AG04449 (cell line): ENCODE results near the gene DIAPH1.
"Not testable (repeated sequence)": the region's sequence is repeated elsewhere in the genome, so short reads cannot be mapped to it uniquely, and the experiment has no call there.

Source experiments
- CTCF ChIA-PET: fragments of 350-600 bp; formaldehyde crosslinking; extraction: SDS; loops from one replicate; lab custom pipeline; 2021; ENCODE audit warnings: antibody characterized with exemption; lab: Yijun Ruan, JAX
- POLR2A ChIA-PET: fragments of 400-600, 350-600 bp; formaldehyde crosslinking; extraction: SDS; loops from one replicate; lab custom pipeline; 2020; ENCODE audit warnings: antibody characterized with exemption, inconsistent platforms; lab: Yijun Ruan, JAX
- DNase-seq: peaks from one replicate; pipeline ENCODE4 v3.0.0-alpha.2; 2010; ENCODE audit warnings: low read depth, low spot score
- H3K4me3 ChIP-seq: 2 replicates; pipeline ENCODE4 v1.5.1; 2011; ENCODE audit warnings: low read depth, mild to moderate bottlenecking, control low read depth, low read length
- TF ChIP-seq, protein P1 (sequence below): IDR thresholded peaks from one replicate; pipeline ENCODE4 v1.5.1; 2011; ENCODE audit warnings: mild to moderate bottlenecking, moderate library complexity, low read length, control low read depth, inconsistent platforms; ENCODE audit not compliant: insufficient read depth; ENCODE audit errors: missing control alignments

DIAPH1 gene

DNA sequence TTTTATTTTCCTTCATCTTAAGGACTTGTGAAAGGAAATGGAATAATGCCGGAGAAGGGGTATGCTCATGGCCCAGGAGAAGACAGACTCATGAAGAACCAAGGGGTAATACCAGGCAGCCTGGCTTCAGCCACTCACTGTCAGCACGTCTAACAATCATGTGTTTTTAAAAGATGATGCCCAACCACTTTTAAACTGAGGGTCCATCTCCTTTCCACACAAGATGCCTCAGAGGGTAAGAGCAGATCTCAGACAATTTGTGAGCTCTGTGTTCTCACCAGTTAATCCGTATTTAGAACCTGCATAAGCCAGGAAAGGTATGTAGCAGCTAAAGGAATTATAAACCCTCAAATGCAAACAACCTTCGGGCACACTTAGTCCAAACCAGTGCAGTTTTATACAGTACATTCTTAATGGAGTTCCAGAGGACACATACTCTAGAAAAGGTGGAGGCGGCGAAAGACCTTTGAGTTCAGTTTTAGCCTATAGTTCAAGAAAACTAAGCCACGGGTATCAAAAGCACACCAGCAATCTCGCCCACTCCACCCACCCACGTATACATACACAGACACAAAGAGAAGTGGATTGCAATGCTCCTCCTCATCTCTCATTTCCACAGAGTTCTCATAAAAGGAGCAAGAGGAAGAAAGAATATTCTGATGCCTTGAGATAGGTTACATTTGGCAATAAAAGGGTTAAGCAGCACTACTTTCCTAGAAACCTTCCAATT is 2.6 kb downstream of the DIAPH1 start:
- H3K4me3 ChIP-seq: no peak overlapping the region
- ChIA-PET POLR2A (no interaction called here), CTCF (interaction anchor here (0.7 to 16.3 kb wide), 6 partner anchors 9 to 49 kb away, joined by 3 to 413 read pairs (median 131); partner anchors contain the start of genes HDAC3 and RELL2)
- TF ChIP-seq, protein P1, sequence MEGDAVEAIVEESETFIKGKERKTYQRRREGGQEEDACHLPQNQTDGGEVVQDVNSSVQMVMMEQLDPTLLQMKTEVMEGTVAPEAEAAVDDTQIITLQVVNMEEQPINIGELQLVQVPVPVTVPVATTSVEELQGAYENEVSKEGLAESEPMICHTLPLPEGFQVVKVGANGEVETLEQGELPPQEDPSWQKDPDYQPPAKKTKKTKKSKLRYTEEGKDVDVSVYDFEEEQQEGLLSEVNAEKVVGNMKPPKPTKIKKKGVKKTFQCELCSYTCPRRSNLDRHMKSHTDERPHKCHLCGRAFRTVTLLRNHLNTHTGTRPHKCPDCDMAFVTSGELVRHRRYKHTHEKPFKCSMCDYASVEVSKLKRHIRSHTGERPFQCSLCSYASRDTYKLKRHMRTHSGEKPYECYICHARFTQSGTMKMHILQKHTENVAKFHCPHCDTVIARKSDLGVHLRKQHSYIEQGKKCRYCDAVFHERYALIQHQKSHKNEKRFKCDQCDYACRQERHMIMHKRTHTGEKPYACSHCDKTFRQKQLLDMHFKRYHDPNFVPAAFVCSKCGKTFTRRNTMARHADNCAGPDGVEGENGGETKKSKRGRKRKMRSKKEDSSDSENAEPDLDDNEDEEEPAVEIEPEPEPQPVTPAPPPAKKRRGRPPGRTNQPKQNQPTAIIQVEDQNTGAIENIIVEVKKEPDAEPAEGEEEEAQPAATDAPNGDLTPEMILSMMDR: no peak
- no peak for DNase-seq

DNA sequence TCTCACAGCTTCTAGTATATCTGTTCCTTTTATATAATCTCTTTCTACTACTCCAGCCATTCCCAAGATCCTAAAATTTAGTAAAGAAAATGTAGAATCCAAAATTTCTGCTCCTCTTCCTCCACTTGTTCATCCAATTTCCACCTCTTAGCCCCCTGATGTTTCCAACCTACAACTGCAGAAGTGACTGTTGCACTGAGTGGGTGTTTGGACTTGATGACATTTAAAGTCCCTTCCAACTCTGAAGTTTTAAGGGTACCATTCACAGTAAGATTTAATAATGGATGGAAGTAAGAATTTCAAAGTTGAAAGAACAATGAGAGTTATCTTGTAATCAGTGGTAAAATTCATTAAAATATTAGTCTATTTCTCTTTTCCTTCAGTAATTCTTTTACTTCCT is 5.5 kb downstream of the DIAPH1 start:
- CTCF ChIA-PET: interaction anchor here (0.6 to 16.3 kb wide), 9 partner anchors 10 to 49 kb away, joined by 3 to 413 read pairs (median 4); no protein-coding TSS in a partner anchor
- POLR2A ChIA-PET: no interaction called here
- DNase-seq: no peak
- no peak overlapping the region for H3K4me3 ChIP-seq
- TF ChIP-seq, protein P1: no peak

DNA sequence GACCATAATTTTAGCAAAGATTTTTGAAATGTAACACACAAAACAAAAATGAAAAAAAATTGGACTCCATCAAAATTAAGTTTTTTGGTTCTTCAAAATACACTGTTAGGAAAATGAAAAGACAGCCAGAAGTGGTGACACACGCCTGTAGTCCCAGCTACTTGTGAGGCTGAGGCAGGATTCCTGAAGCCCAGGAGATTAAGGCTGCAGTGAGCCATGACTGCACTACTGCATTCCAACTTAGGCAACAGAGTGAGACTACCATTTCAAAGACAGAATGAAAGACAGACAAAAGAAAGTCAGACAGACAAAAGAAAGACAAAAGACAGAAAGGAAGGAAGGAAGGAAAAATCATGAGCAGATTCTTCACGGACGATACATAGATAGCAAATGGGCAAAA is 7.5 kb downstream of the DIAPH1 start:
- POLR2A ChIA-PET: no interaction called here
- TF ChIP-seq, protein P1: no peak
- CTCF ChIA-PET: interaction anchor here (0.6 kb wide), 1 partner anchor 8 kb away, joined by 3 read pairs; the partner anchor contains the start of gene DIAPH1
- DNase-seq: no peak
- no peak overlapping the region for H3K4me3 ChIP-seq

DNA sequence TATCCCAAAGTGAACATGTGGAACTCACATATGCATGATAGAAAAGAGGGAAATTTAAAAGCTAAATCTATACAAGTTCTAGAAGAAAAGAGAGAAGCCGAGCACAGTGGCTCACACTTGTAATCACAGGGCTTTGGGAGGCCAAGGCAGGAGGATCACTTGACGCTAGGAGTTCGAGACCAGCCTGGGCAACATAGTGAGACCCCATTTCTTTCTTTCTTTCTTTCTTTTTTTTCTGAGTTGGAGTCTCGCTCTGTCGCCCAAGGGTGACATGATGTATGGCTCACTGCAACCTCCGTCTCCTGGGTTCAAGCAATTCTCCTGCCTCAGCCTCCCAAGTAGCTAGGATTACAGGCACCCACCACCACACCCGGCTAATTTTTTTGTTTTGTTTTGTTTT is 8.9 kb downstream of the DIAPH1 start:
- POLR2A ChIA-PET, H3K4me3 ChIP-seq, DNase-seq: not testable (repeated sequence)
- CTCF ChIA-PET: interaction anchor here (1.3 to 15.0 kb wide), 3 partner anchors 9 to 290 kb away, joined by 3 to 259 read pairs (median 119); partner anchors contain the start of genes DIAPH1 and TAF7

DNA sequence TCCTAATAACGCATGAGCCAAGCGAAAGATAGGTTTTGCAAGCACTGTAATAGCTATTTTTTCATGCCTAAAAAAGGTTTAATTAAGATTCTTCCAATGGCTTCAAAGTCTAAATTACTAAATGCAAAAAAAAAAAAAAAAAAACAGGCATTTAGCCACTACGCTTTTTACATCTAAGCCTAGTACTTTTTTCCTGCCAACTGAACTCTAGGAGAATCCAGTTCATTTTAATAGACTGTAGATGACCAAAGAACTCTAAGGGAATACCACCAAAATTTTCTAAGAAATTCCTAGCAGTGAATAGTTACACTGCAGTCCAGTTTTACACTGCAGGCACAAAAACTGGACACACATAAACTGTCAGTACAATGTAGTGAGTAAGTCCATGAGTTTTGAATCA is 9.8 kb downstream of the DIAPH1 start:
- ChIA-PET CTCF (interaction anchor here (1.3 to 15.0 kb wide), 3 partner anchors 10 to 289 kb away, joined by 3 to 259 read pairs (median 119); partner anchors contain the start of genes DIAPH1 and TAF7), POLR2A (no interaction called here)
- DNase-seq: no peak
- no peak overlapping the region for H3K4me3 ChIP-seq
- TF ChIP-seq, protein P1: no peak

DNA sequence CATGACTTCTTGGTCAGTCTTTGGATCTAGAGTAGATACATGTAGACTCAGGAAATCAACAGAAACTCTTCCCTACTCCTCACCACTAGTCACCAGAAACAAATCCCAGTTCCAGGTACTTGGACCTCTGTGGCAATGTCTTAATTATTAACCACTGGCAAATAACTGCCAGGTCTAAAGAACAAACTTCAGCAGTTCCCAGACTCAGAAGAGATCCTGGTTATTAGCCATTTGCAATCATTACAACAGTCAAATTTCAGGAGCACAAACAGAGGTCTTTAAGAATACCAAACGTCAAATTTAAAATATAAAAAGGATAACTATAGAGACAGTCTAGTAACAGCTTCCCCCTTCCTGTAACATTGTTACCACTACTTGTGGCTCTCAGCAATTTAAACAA is 10.2 kb downstream of the DIAPH1 start:
- CTCF ChIA-PET: interaction anchor here (1.3 to 15.0 kb wide), 3 partner anchors 11 to 288 kb away, joined by 3 to 259 read pairs (median 119); partner anchors contain the start of genes DIAPH1 and TAF7
- POLR2A ChIA-PET: no interaction called here
- no peak for DNase-seq
- TF ChIP-seq, protein P1: no peak
- no peak overlapping the region for H3K4me3 ChIP-seq
